Neutrophil (primary cell): ENCODE results near the gene NT5C2.
"Not testable (repeated sequence)": the region's sequence is repeated elsewhere in the genome, so short reads cannot be mapped to it uniquely, and the experiment has no call there.

Experiments used
- H3K27ac ChIP-seq: fragments of 200-600 bp; sonication (generic); 2 replicates; pipeline ENCODE4 v1.5.1; 2016; ENCODE audit warnings: mild to moderate bottlenecking, moderate library complexity
- H3K27me3 ChIP-seq: fragments of 200-600 bp; sonication (generic); 2 replicates; pipeline ENCODE4 v1.6.0; 2016; ENCODE audit warnings: mild to moderate bottlenecking
- H3K36me3 ChIP-seq: fragments of 200-600 bp; sonication (generic); 2 replicates; pipeline ENCODE4 v1.5.1; 2017
- H3K4me1 ChIP-seq, 2 experiments: fragments of 200-600 bp in 1 of 2; sonication (generic) in 1 of 2; 1 replicate in 1 of 2; 2 replicates in 1 of 2; pipeline versions ENCODE4 v1.5.1 to v1.6.1; 2013 to 2016; ENCODE audit warnings: low read depth in 1 of 2, low read length in 1 of 2, mild to moderate bottlenecking in 1 of 2, moderate library complexity in 1 of 2; ENCODE audit not compliant: control insufficient read depth in 1 of 2, insufficient read depth in 1 of 2
- H3K4me3 ChIP-seq, 2 experiments: fragments of 200-600 bp in 1 of 2; sonication (generic) in 1 of 2; 1 replicate in 1 of 2; 2 replicates in 1 of 2; pipeline ENCODE4 v1.5.1; 2013 to 2016; ENCODE audit warnings: low read depth in 1 of 2, low read length in 1 of 2, mild to moderate bottlenecking in 1 of 2, moderate library complexity in 1 of 2
- H3K9me3 ChIP-seq: fragments of 200-600 bp; sonication (generic); 2 replicates; pipeline ENCODE4 v1.5.1; 2016
- TF ChIP-seq, protein P1 (sequence below): fragments of 200-600 bp; sonication (generic); IDR thresholded peaks from 2 replicates; pipeline ENCODE4 v1.5.1; 2016; ENCODE audit warnings: antibody characterized with exemption

NT5C2 gene

DNA sequence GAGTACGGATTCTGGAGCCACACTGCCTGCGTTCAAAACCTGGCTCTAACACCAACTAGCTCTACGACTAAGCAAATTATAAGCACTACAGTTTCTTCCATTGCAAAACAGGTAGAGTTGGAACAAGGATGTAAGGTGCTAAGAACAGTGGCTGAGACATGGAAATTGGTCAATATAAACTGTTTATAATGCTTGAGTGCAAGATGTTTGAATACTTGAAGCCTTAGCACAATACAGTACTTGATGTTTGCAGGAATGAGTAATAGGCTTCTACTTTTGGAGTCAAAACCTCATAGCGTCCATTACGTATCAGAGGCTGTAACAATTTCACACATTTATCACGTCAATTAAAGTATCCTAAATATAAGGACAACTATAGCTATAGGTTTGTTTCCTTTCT is 6.9 kb downstream of the NT5C2 start:
- Histone ChIP-seq H3K9me3 (no peaks in the 10 kb centered on the region), H3K4me3 (peak overlapping the region; percentile 6 to 48), H3K27ac (peak overlapping the region; percentile 84), H3K36me3 (peaks cover 17% of the 10 kb centered on the region), H3K4me1 (peaks cover 96% of the 10 kb centered on the region in 2 experiments), H3K27me3 (no peaks in the 10 kb centered on the region)
- TF ChIP-seq, protein P1, sequence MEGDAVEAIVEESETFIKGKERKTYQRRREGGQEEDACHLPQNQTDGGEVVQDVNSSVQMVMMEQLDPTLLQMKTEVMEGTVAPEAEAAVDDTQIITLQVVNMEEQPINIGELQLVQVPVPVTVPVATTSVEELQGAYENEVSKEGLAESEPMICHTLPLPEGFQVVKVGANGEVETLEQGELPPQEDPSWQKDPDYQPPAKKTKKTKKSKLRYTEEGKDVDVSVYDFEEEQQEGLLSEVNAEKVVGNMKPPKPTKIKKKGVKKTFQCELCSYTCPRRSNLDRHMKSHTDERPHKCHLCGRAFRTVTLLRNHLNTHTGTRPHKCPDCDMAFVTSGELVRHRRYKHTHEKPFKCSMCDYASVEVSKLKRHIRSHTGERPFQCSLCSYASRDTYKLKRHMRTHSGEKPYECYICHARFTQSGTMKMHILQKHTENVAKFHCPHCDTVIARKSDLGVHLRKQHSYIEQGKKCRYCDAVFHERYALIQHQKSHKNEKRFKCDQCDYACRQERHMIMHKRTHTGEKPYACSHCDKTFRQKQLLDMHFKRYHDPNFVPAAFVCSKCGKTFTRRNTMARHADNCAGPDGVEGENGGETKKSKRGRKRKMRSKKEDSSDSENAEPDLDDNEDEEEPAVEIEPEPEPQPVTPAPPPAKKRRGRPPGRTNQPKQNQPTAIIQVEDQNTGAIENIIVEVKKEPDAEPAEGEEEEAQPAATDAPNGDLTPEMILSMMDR = no peak

DNA sequence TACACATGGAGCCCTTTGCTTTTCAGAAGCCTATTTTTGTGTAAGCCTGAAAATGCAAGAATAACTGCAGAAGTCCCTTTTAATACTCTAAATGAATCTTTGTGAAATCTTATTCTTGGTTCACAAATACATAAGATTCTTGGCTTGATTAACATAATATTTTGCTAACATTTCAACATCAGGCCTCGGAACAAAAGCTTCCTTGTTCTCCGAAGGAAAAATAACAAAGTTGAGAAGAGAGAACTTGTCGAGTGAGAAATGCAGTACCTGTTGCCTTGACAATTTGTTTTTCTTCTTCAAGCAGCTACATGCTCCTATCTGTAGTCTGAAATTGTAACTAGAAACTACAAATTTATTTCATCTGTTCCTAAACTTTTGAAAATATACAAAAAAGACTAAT is 8.5 kb downstream of the NT5C2 start:
- H3K36me3 ChIP-seq = peaks cover 32% of the 10 kb centered on the region
- TF ChIP-seq, protein P1 = no peak
- H3K9me3 ChIP-seq = no peaks in the 10 kb centered on the region
- H3K4me3 ChIP-seq = peak overlapping the region; percentile 39 to 48
- peak overlapping the region; percentile 84 for H3K27ac ChIP-seq
- peaks cover 93 to 95% of the 10 kb centered on the region in 2 experiments for H3K4me1 ChIP-seq
- no peaks in the 10 kb centered on the region for H3K27me3 ChIP-seq

DNA sequence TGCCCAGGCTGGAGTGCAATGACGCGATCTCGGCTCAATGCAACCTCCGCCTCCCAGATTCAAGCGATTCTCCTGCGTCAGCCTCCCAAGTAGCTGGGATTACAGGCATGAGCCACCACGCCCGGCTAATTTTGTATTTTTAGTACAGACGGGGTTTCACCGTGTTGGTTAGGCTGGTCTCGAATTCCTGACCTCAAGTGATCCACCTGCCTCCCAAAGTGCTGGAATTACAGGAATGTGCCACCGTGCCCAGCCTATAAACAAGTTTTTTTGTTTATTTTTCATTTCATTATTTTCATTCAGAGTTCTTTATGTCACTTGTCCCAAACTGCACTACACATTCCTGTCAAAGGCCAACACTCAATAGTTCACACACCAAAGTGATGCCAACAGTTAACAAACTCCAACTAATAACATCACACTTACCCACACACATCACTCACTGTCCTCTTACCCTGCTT is 9.1 kb downstream of the NT5C2 start:
- peak overlapping the region; percentile 39 to 48 for H3K4me3 ChIP-seq
- not testable (repeated sequence) for H3K27me3 ChIP-seq, H3K9me3 ChIP-seq
- peaks cover 90 to 95% of the 10 kb centered on the region in 2 experiments for H3K4me1 ChIP-seq
- H3K27ac ChIP-seq = peak overlapping the region; percentile 84
- peaks cover 38% of the 10 kb centered on the region for H3K36me3 ChIP-seq

DNA sequence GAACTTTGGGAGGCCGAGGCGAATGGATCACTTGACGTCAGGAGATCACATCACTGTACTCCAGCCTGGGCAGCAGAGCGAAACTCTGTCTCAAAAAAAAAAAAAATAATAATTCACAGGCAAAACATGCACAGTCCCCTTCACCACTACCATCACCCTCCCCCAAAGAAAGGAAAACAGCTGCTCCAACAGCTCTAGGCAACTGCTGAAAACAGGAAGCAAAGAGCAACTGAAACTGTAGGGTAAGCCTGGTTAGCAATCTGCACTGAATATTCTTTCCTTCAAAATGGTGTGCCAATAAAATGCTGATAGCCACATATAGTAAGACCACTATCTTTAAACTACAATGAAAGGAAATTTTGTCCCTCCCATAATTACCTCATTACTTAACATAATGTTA is 11.8 kb downstream of the NT5C2 start:
- peak overlapping the region; percentile 5 to 8 for H3K4me3 ChIP-seq
- no peaks in the 10 kb centered on the region for H3K27me3 ChIP-seq
- H3K36me3 ChIP-seq = peaks cover 54% of the 10 kb centered on the region
- H3K27ac ChIP-seq = peak overlapping the region; percentile 81
- H3K9me3 ChIP-seq = no peaks in the 10 kb centered on the region
- peaks cover 62 to 69% of the 10 kb centered on the region in 2 experiments for H3K4me1 ChIP-seq
- TF ChIP-seq, protein P1 = no peak

DNA sequence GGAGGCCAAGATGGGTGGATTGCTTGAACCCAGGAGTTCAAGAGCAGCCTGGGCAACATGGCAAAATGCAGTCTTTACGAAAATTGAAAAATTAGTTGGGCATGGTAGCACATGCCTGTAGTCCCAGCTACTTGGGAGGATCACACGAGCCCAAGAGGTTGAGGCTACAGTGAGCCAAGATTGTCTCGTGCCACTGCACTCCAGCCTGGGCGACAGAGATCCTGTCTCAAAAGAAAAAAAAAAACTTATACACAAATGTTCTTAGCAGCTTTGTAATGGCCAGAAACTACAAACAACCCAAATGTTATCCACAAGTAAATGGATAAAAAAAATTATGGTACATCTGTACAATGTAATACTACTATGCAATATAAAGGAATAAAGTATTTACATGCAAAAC is 12.6 kb downstream of the NT5C2 start:
- TF ChIP-seq, protein P1 = no peak
- H3K36me3 ChIP-seq = peaks cover 58% of the 10 kb centered on the region
- H3K4me3 ChIP-seq = no peak overlapping the region

DNA sequence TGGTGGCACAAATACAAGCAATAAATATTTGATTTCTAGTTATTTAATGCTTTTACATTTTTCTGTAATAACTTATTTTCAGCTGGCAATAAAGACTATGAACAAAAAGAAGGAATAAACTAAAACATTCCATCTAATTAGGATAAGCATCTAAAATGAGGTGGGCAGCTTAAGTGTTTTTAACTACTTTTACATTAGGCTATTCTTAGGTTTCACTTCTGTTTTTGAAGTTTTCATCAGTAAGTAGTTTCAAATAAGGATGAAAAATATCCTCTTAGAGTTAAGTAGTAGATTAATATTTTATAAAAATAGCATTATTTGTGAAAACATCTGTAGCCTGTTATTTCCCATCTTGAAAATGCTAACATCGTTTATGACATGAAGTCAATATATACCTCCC is 15.9 kb downstream of the NT5C2 start:
- TF ChIP-seq, protein P1 = no peak
- H3K27me3 ChIP-seq = no peaks in the 10 kb centered on the region
- H3K27ac ChIP-seq = peak overlapping the region; percentile 49
- H3K9me3 ChIP-seq = no peaks in the 10 kb centered on the region
- peaks cover 92% of the 10 kb centered on the region for H3K36me3 ChIP-seq
- H3K4me3 ChIP-seq = no peak overlapping the region
- H3K4me1 ChIP-seq = peaks cover 24 to 31% of the 10 kb centered on the region in 2 experiments

More for the DNA sequence above, 12.6 kb downstream of the NT5C2 start:
- H3K9me3 ChIP-seq = no peaks in the 10 kb centered on the region
- H3K27ac ChIP-seq = peak overlapping the region; percentile 81
- H3K27me3 ChIP-seq = no peaks in the 10 kb centered on the region
- peaks cover 55 to 62% of the 10 kb centered on the region in 2 experiments for H3K4me1 ChIP-seq
